ENCODE data around the gene FGR.

The FGR gene

DNA sequence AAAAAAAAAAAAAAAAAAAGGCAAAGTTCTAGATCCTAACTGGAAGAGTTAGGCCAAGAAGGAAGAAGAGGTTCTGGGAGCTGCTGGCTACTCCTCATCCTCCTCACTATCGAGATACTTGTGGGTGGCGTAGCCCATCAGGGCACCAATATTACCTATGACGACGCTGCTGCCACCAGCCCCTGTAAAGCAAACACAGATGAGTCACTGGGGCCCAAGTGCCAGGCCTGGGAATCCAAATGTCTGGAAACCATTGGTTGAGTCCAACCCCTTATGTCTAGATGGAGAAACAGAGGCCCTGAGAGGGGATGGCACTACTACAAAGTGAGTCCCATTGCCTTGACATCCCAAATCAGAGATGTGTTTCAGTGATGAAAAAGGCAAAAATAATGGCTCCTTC is 31.3 kb upstream of the FGR start:
- TF ChIP-seq, protein P1, sequence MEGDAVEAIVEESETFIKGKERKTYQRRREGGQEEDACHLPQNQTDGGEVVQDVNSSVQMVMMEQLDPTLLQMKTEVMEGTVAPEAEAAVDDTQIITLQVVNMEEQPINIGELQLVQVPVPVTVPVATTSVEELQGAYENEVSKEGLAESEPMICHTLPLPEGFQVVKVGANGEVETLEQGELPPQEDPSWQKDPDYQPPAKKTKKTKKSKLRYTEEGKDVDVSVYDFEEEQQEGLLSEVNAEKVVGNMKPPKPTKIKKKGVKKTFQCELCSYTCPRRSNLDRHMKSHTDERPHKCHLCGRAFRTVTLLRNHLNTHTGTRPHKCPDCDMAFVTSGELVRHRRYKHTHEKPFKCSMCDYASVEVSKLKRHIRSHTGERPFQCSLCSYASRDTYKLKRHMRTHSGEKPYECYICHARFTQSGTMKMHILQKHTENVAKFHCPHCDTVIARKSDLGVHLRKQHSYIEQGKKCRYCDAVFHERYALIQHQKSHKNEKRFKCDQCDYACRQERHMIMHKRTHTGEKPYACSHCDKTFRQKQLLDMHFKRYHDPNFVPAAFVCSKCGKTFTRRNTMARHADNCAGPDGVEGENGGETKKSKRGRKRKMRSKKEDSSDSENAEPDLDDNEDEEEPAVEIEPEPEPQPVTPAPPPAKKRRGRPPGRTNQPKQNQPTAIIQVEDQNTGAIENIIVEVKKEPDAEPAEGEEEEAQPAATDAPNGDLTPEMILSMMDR (conservative IDR thresholded peaks at IDR 0.05; ENCODE audit: low read depth, low read length): no peak
- no peaks in the 10 kb centered on the region for H3K27me3 ChIP-seq (ENCODE audit: insufficient read depth, low read depth)
- no peaks in the 10 kb centered on the region for H3K36me3 ChIP-seq (ENCODE audit: insufficient read depth)
- no peak overlapping the region for H3K4me3 ChIP-seq (IDR thresholded peaks at IDR 0.05; ENCODE audit: insufficient read depth, low read depth, low read length)
- H4K20me1 ChIP-seq (ENCODE audit: insufficient read depth): no peaks in the 10 kb centered on the region
- H2AFZ ChIP-seq (ENCODE audit: low read depth): no peak overlapping the region
- peaks cover 17% of the 10 kb centered on the region for H3K4me1 ChIP-seq (ENCODE audit: low read depth, poor library complexity, severe bottlenecking)
- H3K79me2 ChIP-seq (ENCODE audit: insufficient read depth, low read depth): no peaks in the 10 kb centered on the region
- H3K9ac ChIP-seq: no peak overlapping the region
- no peak overlapping the region for H3K27ac ChIP-seq
- H3K4me2 ChIP-seq: no peak overlapping the region

DNA sequence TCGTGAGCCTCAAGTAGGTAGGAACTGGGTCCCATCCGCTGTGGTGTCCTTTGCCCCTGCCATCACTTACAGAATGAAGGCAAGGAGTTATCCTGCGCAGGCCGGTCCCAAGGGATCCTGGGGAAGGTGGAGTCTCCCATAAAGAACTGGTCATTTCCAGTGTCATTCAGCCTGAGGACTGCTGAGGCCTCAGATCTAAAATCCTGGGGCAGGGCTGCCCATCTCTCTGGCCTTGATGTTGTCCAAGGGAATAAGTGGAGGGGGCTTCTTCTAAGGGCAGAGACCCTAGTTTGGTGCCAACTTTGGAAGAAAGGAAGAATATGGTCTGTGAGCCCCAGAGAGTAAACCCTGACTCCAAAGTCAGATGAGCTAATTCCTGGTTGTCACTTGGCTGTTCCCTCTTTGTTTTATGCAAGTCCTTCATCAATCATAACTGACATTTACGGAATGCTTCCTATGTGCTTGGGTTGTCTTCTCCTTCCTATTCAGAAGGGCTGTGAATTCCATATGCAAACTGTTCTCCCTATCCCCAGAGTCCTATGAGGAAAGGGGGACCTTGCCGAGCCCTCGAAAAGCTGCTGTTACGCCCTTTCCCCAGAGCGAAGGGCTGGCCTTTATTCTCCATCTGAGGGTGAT is 30.1 kb upstream of the FGR start:
- no peak overlapping the region for H3K9ac ChIP-seq
- H3K79me2 ChIP-seq (ENCODE audit: insufficient read depth, low read depth): no peaks in the 10 kb centered on the region
- H3K4me3 ChIP-seq (IDR thresholded peaks at IDR 0.05; ENCODE audit: insufficient read depth, low read depth, low read length): no peak overlapping the region
- no peak overlapping the region for H3K4me2 ChIP-seq
- no peaks in the 10 kb centered on the region for H3K36me3 ChIP-seq (ENCODE audit: insufficient read depth)
- TF ChIP-seq, protein P1 (conservative IDR thresholded peaks at IDR 0.05; ENCODE audit: low read depth, low read length): no peak
- H3K4me1 ChIP-seq (ENCODE audit: low read depth, poor library complexity, severe bottlenecking): peaks cover 19% of the 10 kb centered on the region
- H4K20me1 ChIP-seq (ENCODE audit: insufficient read depth): no peaks in the 10 kb centered on the region
- no peaks in the 10 kb centered on the region for H3K27me3 ChIP-seq (ENCODE audit: insufficient read depth, low read depth)
- H3K27ac ChIP-seq: no peak overlapping the region
- no peak overlapping the region for H2AFZ ChIP-seq (ENCODE audit: low read depth)

DNA sequence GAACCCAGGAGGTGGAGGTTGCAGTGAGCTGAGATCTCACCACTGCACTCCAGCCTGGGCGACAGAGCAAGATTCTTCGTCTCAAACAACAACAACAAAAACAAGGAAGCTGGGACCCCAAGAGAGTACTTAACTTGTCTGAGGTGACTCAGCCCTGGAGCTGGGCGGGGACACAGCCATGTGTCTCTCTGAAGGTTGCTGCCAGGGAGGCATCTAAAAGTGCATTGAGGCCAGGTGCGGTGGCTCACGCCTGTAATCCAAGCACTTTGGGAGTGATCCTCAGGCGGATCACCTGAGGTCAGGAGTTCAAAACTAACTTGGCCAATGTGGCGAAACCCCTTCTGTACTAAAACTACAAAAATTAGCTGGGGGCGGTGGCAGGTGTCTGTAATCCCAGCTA is 29.3 kb upstream of the FGR start:
- TF ChIP-seq, protein P1 (conservative IDR thresholded peaks at IDR 0.05; ENCODE audit: low read depth, low read length): no peak
- Histone ChIP-seq H4K20me1 (ENCODE audit: insufficient read depth) (no peaks in the 10 kb centered on the region), H2AFZ (ENCODE audit: low read depth) (no peak overlapping the region), H3K4me3 (IDR thresholded peaks at IDR 0.05; ENCODE audit: insufficient read depth, low read depth, low read length) (no peak overlapping the region), H3K9ac (no peak overlapping the region), H3K79me2 (ENCODE audit: insufficient read depth, low read depth) (no peaks in the 10 kb centered on the region), H3K27me3 (ENCODE audit: insufficient read depth, low read depth) (no peaks in the 10 kb centered on the region), H3K4me1 (ENCODE audit: low read depth, poor library complexity, severe bottlenecking) (peaks cover 20% of the 10 kb centered on the region), H3K36me3 (ENCODE audit: insufficient read depth) (no peaks in the 10 kb centered on the region), H3K4me2 (no peak overlapping the region), H3K27ac (no peak overlapping the region)

DNA sequence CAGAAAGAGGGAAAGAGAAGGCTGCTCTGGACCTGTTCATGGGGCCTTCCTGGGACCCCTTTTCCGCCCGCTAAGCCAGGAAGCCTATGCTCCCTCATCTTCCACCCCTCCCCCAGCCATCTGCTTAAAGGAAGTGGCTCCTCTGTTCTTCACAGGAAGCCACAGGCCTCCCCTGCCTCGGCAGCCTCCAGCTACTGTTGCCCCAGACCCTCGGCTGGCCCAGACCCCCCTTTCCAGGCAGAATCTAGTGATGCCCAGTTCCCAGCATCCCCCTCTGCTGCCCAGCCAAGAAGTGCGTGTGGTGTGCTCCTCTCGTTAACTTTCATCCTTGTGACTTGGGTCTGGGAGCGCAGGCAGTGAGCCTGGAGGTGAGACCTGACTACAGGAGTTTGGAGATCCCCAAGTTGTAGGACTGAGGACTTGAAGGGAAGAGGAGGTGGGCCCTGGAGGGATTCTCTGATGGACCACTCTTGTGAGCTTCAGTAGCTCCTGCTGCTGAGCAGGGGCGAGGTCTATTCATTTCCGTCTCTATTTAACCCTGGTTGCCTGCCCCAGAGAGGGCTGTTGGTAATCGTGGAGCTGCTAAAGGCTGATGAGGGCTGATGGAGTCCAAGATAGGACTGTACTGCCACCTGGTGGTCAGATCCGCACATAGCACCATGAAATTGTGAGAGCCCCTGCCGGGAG is 27.9 kb upstream of the FGR start:
- H3K4me3 ChIP-seq (IDR thresholded peaks at IDR 0.05; ENCODE audit: insufficient read depth, low read depth, low read length): no peak overlapping the region
- peak overlapping the region; percentile 9; the same call in 1 of the 2 replicates for H3K9ac ChIP-seq

More for the DNA sequence above, 27.9 kb upstream of the FGR start:
- Histone ChIP-seq H2AFZ (ENCODE audit: low read depth) (peak overlapping the region; percentile 88), H3K36me3 (ENCODE audit: insufficient read depth) (no peaks in the 10 kb centered on the region), H3K79me2 (ENCODE audit: insufficient read depth, low read depth) (no peaks in the 10 kb centered on the region), H3K27me3 (ENCODE audit: insufficient read depth, low read depth) (no peaks in the 10 kb centered on the region), H3K27ac (peak overlapping the region; percentile 39), H4K20me1 (ENCODE audit: insufficient read depth) (no peaks in the 10 kb centered on the region), H3K4me2 (peak overlapping the region; percentile 11; the same call in 1 of the 2 replicates), H3K4me1 (ENCODE audit: low read depth, poor library complexity, severe bottlenecking) (peaks cover 33% of the 10 kb centered on the region)
- TF ChIP-seq, protein P1 (conservative IDR thresholded peaks at IDR 0.05; ENCODE audit: low read depth, low read length): peak; percentile 90
